Heart right ventricle (tissue), 16 donors: Measurements from ENCODE around the gene ZNF438. TPM values are rescaled to one million over a fixed set of nuclear protein-coding genes. Genes with fewer than 3 reads are reported as not detected.

Source experiments
- ATAC-seq, 8 donors: fragments of 200-7000 bp; cut with Tn5 transposase; one replicate each; pipeline ENCODE4 v1.9.1; 2020; ENCODE audit warnings: mild to moderate bottlenecking in 8 of 8, moderate library complexity in 8 of 8, moderate number of reproducible peaks in 1 of 8
- DNase-seq, 2 donors: peaks; one replicate each; pipeline ENCODE4 v3.0.0-alpha.2; 2020
- H3K27ac ChIP-seq, 10 donors: fragments of 200-600 bp; sonication (generic) in 2 of 10; one replicate each; pipeline versions ENCODE4 v1.5.0 to v1.8.0; 2020 to 2022; ENCODE audit warnings: mild to moderate bottlenecking in 3 of 10
- H3K27me3 ChIP-seq, 7 donors: fragments of 200-600 bp; one replicate each; pipeline ENCODE4 v1.8.0; 2021 to 2022; ENCODE audit warnings: mild to moderate bottlenecking in 2 of 7
- H3K36me3 ChIP-seq, 9 donors: fragments of 200-600 bp; sonication (generic) in 1 of 9; one replicate each; pipeline versions ENCODE4 v1.5.0 to v1.8.0; 2020 to 2022; ENCODE audit warnings: mild to moderate bottlenecking in 2 of 9
- H3K4me1 ChIP-seq, 9 donors: fragments of 200-600 bp; sonication (generic) in 1 of 9; one replicate each; pipeline versions ENCODE4 v1.5.0 to v1.8.0; 2020 to 2022; ENCODE audit warnings: mild to moderate bottlenecking in 4 of 9
- H3K4me3 ChIP-seq, 10 donors: fragments of 200-600 bp; sonication (generic) in 2 of 10; one replicate each; pipeline versions ENCODE4 v1.5.0 to v1.8.0; 2020 to 2022; ENCODE audit warnings: mild to moderate bottlenecking in 7 of 10, moderate library complexity in 2 of 10
- H3K9me3 ChIP-seq, 11 donors: fragments of 200-600 bp in 10 of 11; sonication (generic) in 2 of 11; one replicate each; pipeline versions ENCODE4 v1.5.0 to v1.8.0; 2013 to 2022; ENCODE audit warnings: mild to moderate bottlenecking in 2 of 11, control low read depth in 1 of 11, moderate library complexity in 1 of 11
- CTCF ChIP-seq, 9 donors: fragments of 200-600 bp; sonication (generic) in 2 of 9; IDR thresholded peaks; one replicate each; pipeline versions ENCODE4 v1.5.0 to v1.8.0; 2021 to 2022; ENCODE audit warnings: antibody characterized with exemption in 9 of 9, mild to moderate bottlenecking in 5 of 9, moderate library complexity in 1 of 9
- whole genome bisulfite sequencing, 2 donors: extraction: QIAGEN DNeasy Blood & Tissue Kit; methylation state at CpG; one replicate each; pipeline ENCODE4 v1.1.7; 2013; ENCODE audit warnings: inconsistent platforms in 1 of 2; 5-methylcytosine and 5-hydroxymethylcytosine counted together
- intact Hi-C, 10 donors: fragments of 100-400 bp; cut with DNase I; formaldehyde crosslinking; loops; one replicate each; pipeline versions ENCODE4 v1.11.1 to v1.14.2; 2022
- polyA plus RNA-seq, 2 donors: library from polyadenylated mRNA; stranded (reverse); fragments of 200-250 nt; gene quantifications; one replicate each; pipeline ENCODE4 v1.2.3, GENCODE V29; 2013
- total RNA-seq, 10 donors: library from RNA; stranded (reverse); fragmentation: NEBNext Ultra II Directional in 3 of 10; extraction: Animal tissue kit (Norgen Biotek cat#: 25700) in 3 of 10; gene quantifications; one replicate each; pipeline versions ENCODE4 v1.2.1 to v1.2.4, GENCODE V29; 2021 to 2023
- donor health status: Arrhythmogenic right ventricular cardiomyopathy.
- donor health status: ischemic (EF 13 %, LVEDD 7.1; RV severe dilation, severe dysfunction).
- donor health status: healthy with polysubstance abuse.
- donor health status: DM: no; HTN: yes; CAD: no.
- donor health status: DM: no; HTN: no; CAD: no.
- donor health status: ischemic (EF 25% LVEDD 6.9; RV normal size, moderate dysfunction).
- donor health status: ischemic (EF 25% LVEDD 5.7; RV mildly dilated, moderate dysfunction).
- donor health status: healthy.
- donor health status: DM: yes; HTN: yes; CAD: no.
- donor health status: Ischemic cardiomyopathy.
- donor health status: ischemic (EF 35%, LVEDD 5.7; RV mildly dilated, moderate dysfunction).
- donor health status: nonischemic (EF 11% LVEDD 7.7; RV severe dilation, severe dysfunction).
- donor health status: DM: yes; HTN: yes; CAD: no.
- donor health status: PGD.
- donor health status: ischemic (EF 29% LVEDD 5.4; RV normal size, mild dysfunction).
- donor health status: nonischemic (EF 23%, LVEDD 6.1; RV moderate dilation, normal function).

The ZNF438 gene
- total and polyA plus RNA-seq, 12 donors = 7.8 to 21.1 (median 12.4) TPM

DNA sequence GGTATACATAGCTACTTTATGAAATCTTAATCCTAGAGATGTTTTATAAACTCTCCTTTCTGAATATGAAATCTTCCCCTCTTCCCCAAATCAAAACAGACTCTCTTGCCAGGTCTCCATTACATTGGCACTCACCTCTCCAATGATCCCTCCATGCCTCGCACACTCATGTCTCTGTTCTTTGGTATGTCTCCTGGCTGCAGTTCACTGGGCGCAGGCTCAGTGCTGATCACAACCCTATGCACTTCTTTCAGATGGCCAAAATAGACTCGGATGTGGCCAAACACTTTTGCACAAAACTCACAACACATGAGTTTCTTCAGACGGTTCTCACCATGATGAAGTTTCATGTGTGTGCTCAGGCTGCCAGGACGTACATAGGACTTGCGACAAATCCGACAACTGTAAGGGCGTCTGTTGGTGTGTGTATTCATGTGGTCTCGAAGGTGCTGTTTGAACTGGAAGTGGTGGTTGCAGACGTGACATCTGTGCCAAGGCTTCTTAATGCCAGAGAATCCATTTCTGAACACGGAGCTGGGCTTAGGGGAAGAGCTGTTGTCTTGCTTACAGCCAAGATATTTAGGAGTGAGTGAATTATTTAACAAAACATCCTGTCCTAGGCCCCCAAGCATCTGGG is 183.2 kb downstream of the ZNF438 start:
- TF ChIP-seq CTCF (IDR thresholded peaks at IDR 0.05) = no peak
- Histone ChIP-seq H3K27me3 (no peaks in the 10 kb centered on the region), H3K9me3 (no peaks in the 10 kb centered on the region), H3K4me1 (peaks cover 0 to 4% (median 0%) of the 10 kb centered on the region in 9 donors), H3K27ac (no peak overlapping the region), H3K36me3 (peaks cover 0 to 53% (median 19%) of the 10 kb centered on the region in 9 donors), H3K4me3 (no peak overlapping the region)
- DNase-seq (no peak), ATAC-seq (no peak)
- intact Hi-C loops = loop anchor here in 1 of 10 donors (10.0 kb wide), 1 partner anchor 96 kb away; no protein-coding TSS in a partner anchor
- 95% methylated on average over 11 of the region's 11 CpGs for WGBS, 2 donors

- no peak overlapping the region for H3K27ac ChIP-seq
- H3K9me3 ChIP-seq = no peaks in the 10 kb centered on the region
- H3K4me1 ChIP-seq = peaks cover 0 to 5% (median 0%) of the 10 kb centered on the region in 9 donors
- intact Hi-C loops = loop anchor here in 1 of 10 donors (10.0 kb wide), 1 partner anchor 97 kb away; no protein-coding TSS in a partner anchor
- no peaks in the 10 kb centered on the region for H3K27me3 ChIP-seq
- H3K36me3 ChIP-seq = peaks cover 0 to 53% (median 19%) of the 10 kb centered on the region in 9 donors
- no peak for DNase-seq
- WGBS, 2 donors = 97% methylated on average over 10 of the region's 10 CpGs
- peak in 2 of 8 donors; percentile 19 to 43 for ATAC-seq
- H3K4me3 ChIP-seq = no peak overlapping the region
- no peak for TF ChIP-seq CTCF (IDR thresholded peaks at IDR 0.05)
Observed at GRCh38 chr10:30847642-30848041, 184.0 kb downstream of the ZNF438 start.

DNA sequence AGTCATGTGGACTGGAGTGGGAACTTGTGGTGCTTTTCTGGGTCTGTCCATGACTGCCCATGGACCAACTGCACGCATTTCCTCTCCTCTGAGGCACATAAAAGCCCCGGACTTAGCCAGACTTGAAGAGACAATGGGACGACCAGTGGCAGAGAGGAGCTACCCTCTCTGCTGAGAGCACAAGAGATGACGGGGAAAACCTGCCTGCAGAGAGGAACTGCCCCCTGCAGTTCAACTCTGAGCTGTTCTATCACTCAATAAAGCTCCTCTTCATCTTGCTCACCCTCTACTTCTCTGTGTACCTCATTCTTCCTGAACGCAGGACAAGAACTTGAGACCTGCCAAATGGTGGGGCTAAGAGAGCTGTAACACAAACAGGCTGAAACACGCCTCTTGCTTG is 184.5 kb downstream of the ZNF438 start:
- TF ChIP-seq CTCF (IDR thresholded peaks at IDR 0.05) = no peak
- no peaks in the 10 kb centered on the region for H3K9me3 ChIP-seq
- DNase-seq (no peak), ATAC-seq (no peak)
- no peaks in the 10 kb centered on the region for H3K27me3 ChIP-seq
- no peak overlapping the region for H3K27ac ChIP-seq
- 97 to 98% methylated on average over 6 of the region's 6 CpGs for WGBS, 2 donors
- H3K36me3 ChIP-seq = peaks cover 0 to 53% (median 19%) of the 10 kb centered on the region in 9 donors
- H3K4me1 ChIP-seq = peaks cover 0 to 9% (median 0%) of the 10 kb centered on the region in 9 donors
- no peak overlapping the region for H3K4me3 ChIP-seq
- intact Hi-C loops = loop anchor here in 1 of 10 donors (10.0 kb wide), 1 partner anchor 98 kb away; no protein-coding TSS in a partner anchor

- ATAC-seq (peak in 2 of 8 donors; percentile 12 to 43), DNase-seq (no peak)
- Histone ChIP-seq H3K36me3 (peaks cover 0 to 53% (median 19%) of the 10 kb centered on the region in 9 donors), H3K9me3 (no peaks in the 10 kb centered on the region), H3K4me1 (peaks cover 0 to 14% (median 0%) of the 10 kb centered on the region in 9 donors), H3K4me3 (no peak overlapping the region), H3K27ac (no peak overlapping the region), H3K27me3 (no peaks in the 10 kb centered on the region)
- no peak for TF ChIP-seq CTCF (IDR thresholded peaks at IDR 0.05)
- intact Hi-C loops = loop anchor here in 1 of 10 donors (10.0 kb wide), 1 partner anchor 98 kb away; no protein-coding TSS in a partner anchor
- 61 to 76% methylated on average over 4 of the region's 4 CpGs for WGBS, 2 donors
Observed at GRCh38 chr10:30846710-30847109, 185.0 kb downstream of the ZNF438 start.
